NCI-H524 treated with DMSO at 0.1 percent for 48 hours (cell line): ENCODE results near the gene MACF1.
"Not testable (repeated sequence)": the region's sequence is repeated elsewhere in the genome, so short reads cannot be mapped to it uniquely, and the experiment has no call there.

ENCODE experiments used
- DNase-seq: peaks from one replicate; lab custom pipeline; 2025; lab: John Stamatoyannopoulos, UW

Gene MACF1

DNA sequence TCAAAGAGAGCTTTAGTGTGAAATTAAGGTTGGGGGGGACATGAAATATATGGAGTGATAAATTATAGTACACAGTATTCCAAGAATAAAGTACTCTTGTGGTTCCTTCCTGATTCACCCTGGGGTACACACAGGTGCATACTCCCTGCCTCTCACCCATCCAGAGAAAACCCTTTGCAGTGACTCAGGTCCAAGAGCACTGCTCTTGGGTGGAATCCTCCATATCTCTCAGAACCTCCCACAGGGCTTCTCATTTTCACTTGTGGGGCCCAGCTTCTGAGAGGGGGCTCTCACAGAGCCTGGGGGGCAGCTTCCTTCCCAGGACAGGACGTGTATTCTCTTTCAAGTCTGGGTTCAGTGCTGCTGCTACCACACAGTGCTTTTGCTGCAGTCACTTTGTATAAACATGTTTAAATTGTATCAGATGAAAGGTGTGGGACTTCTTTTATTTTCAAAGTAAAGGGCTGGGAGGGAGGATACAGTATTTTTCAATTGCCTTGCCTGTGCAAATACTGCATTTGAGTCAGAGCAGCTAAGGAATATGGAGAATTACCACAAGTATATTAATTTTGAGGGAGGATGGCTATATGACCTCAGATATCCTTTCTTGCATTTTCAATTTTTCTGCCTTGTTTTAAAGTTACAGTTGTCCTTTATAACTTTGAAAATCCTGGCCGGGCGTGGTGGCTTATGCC, 262.1 kb downstream of the MACF1 start:
- no peak for DNase-seq

DNA sequence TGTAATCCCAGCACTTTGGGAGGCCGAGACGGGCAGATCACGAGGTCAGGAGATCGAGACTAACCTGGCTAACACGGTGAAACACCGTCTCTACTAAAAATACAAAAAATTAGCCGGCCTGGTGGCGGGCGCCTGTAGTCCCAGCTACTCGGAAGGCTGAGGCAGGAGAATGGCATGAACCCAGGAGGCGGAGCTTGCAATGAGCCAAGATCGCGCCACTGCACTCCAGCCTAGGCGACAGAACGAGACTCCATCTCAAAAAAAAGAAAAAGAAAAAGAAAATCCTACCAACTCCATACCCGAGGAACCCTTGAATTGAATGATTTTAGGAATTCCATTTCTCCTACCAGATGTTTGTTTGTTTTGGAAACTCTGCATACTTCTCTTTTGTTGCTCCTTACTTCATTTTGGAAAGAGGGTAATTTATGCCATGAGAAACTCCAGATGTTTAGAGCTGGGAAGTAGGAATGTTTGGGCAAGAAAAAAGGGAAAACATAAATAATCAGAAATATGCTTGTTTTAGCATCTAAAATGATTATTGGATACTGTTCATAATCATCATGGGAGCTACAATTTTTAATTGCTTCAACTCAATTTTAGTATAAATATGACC, 262.7 kb downstream of the MACF1 start:
- DNase-seq: not testable (repeated sequence)

DNA sequence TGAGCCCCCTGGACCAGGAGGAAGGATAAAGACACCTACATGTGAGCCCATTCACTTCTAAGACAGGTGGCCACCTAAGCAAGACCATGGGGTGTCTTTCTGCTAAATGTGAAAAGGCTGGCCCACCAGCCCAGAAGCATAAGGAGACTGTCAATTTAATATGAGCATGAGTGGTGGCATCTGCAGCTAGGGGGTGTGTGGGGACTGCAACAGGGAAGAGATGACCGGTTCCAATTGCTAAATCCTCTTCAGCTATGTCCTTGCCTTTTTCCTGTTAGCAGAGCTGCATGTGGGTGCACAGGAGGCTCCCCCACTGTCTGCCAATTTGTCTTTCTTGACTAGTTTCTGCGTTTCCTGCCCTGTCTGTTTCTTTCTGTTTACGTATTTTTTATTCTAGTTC, 264.7 kb downstream of the MACF1 start:
- DNase-seq: no peak

DNA sequence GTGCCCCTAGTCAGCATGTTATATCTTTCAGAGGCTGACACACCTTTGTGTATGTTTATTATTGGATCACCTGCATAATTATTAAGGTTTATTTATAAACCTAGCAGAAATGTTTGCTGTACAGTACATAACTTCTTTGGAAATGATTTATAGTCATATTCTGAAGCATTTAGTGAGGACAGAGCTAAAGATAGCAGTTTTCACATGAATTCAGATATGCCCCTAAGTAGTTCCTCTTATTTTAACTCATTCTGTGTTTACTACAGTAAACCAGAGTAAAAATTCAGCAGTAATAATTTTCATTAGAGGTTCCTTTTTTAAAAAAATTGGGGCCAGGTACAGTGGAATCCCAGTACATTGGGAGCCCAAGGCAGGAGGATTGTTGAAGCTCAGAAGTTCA, 265.5 kb downstream of the MACF1 start:
- DNase-seq: no peak

DNA sequence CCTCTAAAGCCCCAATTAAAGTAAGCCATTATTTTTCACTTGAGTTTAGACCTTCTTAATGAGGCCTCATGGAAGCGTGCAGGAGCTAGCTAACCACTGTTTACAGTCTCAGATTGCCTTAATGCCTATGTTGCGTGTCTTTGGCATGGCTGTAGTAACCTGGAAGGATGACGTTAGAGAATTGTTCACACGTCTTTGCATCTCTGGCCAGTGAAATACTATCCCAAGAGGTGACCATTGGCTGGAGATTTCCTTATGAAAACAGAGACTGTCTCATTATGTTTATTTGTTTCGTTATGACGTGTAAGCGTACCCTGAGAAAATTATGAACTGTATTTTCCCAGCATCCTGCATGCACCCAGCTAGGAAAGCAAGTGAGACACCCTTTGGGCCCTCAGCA, 268.3 kb downstream of the MACF1 start:
- no peak for DNase-seq

DNA sequence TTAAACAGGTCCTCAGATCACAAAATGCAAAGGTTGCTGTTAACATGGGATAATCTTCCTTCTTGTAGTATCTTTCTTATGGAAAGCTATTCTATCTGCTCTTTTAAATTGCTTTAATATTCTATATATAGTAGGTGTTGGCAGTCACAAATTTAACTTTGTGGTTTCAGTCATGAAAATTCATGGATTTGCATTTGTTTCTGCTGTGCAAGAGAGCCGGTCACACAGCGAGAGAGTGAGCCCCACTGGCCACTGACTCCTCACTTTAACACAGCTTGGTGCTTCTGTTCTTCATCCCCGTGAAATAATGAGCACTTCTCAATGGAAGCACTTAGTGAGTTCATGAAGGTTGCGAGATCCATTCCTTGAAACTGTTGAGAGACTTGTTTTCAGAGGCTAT, 268.8 kb downstream of the MACF1 start:
- no peak for DNase-seq

DNA sequence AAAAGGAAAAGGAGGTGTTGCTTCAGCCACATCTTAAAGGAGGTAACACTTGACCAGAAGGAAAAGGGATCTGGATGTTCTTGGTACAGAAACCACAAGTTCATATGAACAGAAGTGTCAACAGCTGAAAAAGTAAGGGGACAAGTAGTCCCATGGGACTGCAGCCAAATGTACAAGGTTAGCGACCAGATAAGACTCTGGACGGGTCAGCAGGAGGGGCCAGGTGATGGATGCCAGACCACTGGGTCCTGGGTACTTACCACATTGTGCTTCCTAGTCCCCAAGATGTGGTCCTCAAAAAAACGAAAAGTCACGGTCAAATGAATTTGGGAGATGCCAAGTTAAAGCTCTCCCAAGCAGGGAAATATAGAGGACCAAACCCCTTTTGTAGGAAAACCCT, 270.3 kb downstream of the MACF1 start:
- DNase-seq: no peak

DNA sequence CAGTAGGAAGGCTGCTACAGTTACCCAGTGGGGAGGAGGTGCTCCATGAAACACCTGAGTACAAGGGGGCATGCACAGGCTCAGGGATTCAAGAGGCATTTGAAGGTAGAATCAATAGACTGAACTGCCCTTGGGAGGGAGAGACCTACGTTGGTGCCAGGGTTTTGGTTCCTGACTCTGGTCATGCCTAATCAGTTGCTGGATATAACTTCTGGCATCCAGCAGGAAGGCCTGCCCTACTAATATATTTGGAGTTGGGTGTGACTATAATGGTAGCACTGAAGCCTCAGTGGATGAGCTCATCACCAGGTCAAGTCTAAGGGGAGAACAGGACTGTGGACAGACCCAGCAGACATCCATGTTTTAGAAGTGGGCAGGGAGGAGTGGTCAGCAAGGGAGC, 271.1 kb downstream of the MACF1 start:
- DNase-seq: not testable (repeated sequence)

DNA sequence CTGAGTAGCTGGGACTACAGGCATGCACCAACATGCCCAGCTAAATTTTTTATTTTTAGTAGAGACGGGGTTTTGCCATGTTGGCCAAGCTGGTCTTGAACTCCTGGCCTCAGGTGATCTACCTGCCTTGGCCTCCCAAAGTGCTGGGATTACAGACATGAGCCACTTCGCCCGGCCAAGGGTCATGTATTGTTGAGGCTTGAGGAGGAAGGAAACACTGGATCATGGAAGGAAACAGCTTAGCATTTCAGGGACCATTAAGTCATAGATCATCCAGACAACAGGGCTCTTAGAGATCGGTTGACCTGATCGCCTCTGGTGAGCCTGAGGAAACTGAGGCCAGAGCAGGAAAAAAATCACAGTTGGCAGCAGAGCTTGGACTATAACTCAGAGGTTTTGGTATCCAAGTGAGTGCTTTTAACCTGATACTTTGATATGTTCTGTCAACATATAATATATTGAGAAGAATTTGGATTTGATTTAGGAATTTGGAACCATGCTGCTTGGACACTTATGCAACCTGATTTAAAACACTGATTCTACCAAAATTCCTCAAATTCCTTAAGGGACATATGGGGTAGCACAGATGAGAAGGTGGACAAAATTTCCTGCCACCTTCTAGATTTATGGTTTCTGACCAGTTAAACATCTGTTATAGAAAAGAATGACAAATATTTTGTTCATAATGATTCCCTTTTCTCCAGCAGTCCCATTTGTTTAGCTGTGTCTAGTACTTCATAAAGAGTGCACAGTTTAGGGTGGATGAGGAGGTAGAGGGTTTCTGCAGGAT, 273.8 kb downstream of the MACF1 start:
- DNase-seq: no peak

DNA sequence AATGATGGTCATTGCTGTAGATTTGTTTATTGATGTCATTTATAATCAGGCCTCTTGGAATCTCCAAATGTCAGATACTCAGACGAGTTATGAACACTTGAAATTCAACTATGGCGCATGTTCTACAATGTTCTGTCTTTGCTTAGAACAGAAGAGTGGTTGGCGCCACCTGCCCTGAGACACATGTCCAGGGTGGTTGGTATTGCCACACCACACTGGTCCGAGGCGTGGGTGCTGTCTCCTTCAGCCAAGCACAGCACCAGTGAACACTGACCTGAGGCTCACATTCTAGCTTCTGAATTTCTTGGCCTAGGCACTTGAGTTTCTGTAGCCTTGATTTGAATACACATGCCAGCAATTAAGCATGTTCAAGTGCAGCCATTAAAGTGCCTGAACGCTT, 276.8 kb downstream of the MACF1 start:
- DNase-seq: no peak

DNA sequence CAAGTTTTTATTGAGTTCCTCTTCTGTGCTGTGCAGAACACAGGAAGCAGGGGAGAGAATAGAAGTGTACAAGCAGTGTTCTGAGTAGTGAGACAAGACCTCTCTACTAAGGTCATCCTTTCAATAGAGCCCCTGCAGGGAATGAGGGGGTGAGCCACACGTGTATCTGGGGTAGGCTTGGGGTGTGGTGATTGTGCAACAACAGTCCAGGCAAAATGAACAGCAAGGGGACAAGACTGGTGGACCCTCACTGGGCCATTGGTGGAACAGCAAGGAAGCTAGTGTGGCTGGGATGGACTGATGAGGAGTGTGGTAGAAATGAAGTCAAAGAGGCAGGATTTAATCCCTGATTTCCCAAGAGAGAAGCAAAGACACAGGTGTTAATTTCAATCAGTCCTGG, 278.8 kb downstream of the MACF1 start:
- DNase-seq: no peak

DNA sequence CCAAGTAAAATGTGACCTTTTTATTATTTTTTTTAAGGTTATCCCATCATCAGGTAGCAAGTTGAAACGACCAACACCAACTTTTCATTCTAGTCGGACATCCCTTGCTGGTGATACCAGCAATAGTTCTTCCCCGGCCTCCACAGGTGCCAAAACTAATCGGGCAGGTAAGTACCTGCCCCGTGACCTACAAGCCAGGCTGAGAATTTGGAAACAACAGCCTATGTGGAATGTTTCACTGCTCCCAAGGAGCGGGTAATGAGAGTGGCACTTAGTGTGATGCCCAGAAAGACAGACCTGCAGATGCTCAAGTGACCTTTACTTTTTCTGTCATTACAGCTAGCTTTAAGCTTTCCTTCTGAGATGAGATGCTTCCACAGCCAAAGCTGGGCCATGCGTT, 280.1 kb downstream of the MACF1 start:
- DNase-seq: no peak

DNA sequence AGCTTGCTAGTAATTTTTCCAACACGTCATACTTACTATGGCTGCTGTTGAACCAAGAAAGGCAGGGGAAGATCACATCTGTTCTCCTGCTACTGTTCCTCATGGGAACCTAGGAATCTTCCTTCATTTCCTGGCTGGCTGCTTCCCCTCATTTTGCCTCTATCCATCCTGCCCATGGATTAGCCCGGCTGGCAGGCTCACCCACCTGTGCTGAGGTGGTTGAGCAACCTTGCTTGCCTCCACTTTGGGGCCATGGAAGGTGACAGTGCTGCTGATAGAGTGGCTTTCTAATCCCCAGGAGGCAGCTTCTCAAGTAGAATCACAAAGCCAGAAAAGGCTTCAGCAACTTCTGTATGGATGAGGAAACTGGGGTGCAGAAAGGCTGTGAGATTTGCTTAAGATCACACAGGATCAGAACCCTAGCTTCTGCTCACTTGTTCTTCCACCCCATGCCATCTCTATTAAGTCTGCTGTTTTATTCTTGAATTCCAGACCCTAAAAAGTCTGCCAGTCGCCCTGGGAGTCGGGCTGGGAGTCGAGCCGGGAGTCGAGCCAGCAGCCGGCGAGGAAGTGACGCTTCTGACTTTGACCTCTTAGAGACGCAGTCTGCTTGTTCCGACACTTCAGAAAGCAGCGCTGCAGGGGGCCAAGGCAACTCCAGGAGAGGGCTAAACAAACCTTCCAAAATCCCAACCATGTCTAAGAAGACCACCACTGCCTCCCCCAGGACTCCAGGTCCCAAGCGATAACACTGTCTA, 280.7 kb downstream of the MACF1 start:
- no peak for DNase-seq

DNA sequence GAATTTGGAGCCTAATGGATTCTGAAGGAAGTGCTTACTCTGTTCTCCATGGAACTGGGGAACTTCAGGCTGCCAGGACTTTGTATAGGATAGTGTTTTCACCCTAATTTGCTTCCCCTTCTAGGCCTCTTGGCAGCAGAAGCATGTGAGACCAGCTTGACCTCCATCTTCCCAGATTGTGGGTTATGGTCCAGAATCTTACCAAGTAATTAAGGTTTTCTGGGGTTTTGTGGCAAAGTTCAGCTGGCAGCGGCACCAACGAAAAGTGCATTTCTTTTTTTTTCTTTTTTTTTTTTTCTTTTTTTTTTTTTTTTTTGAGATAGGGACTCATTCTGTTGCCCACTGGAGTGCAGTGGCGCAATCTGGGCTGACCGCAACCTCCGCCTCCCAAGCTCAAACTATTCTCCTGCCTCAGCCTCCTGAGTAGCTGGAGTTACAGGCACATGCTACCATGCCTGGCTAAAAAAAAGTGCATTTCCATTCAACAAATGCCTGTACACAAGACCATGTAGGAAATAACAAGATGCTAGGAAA, 283.6 kb downstream of the MACF1 start:
- DNase-seq: no peak

DNA sequence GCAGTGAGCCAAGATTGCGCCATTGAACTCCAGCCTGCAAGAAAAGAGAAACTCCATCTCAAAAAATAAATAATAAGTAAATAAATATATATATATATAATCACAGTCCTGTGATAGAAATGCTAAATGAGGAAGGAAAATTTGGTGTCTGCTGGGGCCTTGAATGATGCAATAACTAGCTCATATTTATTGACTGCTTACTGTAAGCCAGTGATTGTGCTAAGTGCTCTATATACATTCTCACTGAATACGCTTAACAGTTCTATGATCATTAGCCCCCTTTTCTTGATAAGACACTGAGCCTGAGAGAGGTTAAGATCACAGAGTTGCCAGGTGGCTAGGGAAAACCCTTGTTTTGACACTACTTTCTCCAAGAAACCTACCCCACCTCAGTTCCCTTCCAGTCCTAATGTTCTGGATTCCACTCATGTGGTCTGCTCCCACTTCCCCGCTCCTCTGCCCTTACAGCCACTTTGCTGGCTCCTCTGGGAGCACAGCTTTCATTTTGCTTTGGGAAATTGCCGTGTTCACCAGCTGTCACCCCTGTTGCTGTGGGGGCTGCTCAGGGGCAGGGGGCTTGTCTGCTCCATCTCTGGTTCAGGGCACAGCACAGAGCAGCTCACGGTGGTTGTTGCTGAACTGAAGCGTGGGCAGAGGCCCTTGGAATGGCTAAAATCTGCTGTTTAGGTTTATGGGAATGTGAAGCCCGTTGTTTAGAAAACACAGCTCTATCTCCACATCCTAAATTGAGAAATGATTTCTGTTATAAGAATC, 284.5 kb downstream of the MACF1 start:
- DNase-seq: no peak

DNA sequence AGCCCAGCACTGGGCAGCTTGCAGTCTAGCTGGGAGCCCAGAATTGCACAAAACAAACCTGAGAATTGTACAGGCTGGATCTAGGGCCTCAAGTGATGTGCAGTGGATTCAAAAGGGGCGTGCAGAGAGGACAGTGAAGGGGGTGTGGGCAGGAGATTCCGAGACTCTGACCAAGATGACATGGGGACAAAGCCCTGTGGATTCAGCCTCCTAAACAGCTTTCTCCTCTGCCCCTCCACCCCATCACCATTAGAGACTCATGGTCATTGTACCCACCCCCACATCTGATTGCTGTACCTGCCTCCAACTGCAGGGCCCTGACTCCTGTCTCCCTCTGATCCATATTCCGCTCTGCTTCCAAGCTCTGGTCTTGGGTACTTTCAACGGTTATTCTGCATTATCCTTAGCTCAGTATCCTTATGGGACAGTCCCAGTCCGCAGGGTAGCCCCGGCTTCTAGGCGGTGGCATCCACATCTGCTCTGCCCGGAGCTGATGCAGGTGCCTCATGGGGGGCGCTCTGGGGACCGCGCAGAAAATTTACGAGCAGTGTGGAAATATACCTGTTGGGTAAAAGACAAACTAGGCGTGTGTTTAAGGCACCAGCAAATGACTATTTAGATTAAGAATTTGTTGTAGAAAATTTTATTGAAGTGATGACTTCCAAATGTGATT, 285.2 kb downstream of the MACF1 start:
- DNase-seq: no peak

DNA sequence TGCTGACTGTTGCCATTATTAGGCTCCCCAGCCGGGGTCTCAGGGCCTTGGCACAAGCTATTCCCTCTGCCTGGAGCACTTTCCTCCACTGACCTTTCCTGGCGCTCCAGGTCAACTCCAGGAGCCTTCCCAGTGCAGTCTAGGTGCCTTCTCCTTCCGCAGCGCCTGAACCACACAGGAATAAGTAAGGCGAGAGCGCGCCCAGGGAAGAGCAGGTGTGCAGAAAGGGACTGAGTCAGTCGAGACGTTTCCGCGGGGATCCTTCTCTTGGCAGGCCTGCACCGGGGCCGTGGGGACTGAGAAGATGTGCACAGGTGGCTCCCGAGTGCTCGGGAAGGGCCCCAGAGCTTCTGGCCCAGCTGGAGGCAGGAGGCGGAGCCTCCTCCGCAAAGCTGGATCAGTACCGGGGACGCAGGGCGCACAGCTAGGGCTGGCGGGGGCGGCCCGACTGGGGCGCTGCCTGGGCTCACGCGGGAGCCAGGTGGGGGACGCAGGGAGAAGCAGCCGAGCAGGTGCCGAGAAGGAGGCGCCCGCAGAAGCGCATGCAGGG, 286.2 kb downstream of the MACF1 start:
- no peak for DNase-seq

DNA sequence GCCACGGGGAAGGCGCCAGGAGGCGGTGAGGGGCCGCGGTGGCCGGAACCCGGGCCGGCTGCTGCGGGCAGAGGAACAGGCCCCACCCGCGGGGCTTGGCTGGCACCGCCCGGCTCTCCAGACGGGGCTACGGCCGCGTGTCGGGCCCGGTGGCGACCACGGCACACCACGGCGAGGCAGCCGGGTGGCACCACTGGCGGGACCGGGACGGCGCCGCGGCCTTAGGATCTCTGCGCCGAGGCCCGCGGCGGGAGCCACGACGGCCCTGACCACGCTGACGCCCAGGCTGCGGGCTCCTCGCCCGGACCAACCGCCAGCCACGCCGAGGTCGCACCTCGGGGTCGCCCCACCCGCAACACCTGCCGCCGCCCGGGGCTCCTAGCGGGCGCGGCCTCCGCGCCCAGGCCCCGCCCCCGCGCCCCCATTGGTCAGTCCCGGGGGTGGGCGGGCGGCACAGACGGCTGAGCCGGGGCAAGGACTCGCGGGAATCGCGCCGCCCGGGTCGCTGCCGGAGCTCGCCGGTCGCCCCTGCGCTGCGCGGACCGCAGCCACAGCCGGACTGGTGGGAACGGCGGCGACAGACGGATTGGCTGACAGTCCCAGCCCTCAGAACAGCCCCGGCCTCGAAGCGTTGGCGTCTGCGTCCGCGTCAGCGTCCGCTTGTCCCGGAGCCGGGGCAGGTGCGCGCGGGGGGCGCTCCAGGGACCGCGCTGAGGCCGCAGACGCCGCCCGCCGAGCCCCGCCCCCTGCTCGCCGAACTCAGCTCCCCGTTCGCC, 286.8 kb downstream of the MACF1 start, which contains the start of gene BMP8A:
Gene BMP8A, plus strand, starts transcription at position 491 of the 776 bp plus-strand sequence. CDS start 356 bp downstream, outside the sequence.
- no peak for DNase-seq
